GM21529 (cell line): Measurements from ENCODE around the gene BPI.
"Not testable (repeated sequence)": the region's sequence is repeated elsewhere in the genome, so short reads cannot be mapped to it uniquely, and the experiment has no call there.

Source experiments
- ATAC-seq: cut with Tn5 transposase; IDR thresholded peaks from one replicate; pipeline ENCODE4 v1.9.1; 2021; ENCODE audit not compliant: unreplicated experiment

BPI gene

DNA sequence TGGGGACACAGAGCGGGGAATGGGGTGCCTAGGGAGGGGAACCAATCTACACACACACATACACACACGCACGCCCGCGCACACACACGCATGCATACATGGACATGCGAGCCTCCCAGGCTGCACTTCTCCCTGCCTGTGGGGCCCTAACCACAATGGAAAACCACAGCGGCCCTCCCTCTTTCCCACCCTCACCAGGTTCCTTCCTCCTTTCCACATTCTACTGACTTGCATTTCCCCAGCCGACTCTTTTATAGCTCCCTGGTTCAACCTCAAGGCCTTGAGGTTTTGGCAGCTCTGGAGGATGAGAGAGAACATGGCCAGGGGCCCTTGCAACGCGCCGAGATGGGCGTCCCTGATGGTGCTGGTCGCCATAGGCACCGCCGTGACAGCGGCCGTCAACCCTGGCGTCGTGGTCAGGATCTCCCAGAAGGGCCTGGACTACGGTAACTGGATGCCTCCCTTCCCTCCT is at the start of gene BPI:
BPI (plus strand) TSS at position 249 of the 472 bp plus-strand sequence; CDS start at position 317, 68 bp downstream.
- ATAC-seq = no peak

DNA sequence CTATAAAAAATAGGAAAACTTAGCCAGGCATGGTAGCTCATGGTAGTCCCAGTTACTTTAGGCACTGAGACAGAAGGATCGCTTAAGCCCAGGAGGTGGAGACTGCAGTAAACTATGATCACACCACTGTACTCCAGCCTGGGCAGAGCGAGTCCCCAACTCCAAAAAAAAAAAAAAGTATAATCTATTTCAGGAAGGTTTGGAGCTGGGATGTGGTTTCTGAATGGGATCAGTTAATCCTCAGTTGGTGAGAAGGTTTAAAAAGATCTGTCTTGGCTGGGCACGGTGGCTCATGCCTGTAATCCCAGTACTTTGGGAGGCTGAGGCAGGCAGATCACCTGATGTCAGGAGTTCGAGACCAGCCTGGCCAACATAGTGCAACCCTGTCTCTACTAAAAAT is 49.3 kb upstream of the BPI start:
- ATAC-seq = not testable (repeated sequence)

DNA sequence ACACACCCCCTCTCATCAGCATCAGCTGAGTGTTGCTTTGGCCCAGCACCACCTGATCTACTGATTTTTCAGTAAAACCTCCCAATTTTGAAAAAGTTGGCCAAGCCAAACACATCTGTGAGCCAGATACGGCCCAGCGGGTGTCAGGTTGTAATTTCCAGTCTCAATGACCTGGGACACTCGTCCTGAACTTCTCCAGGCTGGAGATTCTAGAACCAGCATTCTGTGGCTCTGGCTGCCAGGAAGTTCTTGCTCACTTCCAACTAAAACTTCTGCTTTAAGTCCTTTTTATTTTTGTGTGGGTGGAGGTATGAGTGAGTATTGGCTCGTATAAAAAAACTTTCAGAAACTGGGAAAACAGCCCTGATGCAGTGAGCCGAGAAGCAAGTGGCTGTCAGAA is 48.6 kb upstream of the BPI start:
- no peak for ATAC-seq

DNA sequence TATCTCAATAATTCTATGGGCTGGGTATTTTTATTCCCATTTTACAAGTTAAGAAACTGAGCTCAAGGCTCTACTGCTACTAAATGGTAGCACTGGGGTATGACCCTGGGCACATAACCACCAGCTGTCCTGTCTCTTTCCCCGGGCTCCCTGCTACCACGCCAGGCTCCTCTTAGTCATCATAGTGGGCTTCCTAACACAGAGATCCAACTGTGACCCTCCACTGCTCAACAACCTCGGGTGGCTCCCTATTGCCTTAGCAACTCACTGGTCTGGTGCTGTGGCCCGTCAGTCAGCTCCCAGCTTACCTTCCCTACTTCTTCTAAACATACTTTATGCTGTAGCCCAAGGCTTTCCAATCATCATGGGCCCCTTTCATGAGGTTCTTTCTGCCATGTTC is 47.9 kb upstream of the BPI start:
- ATAC-seq = no peak

DNA sequence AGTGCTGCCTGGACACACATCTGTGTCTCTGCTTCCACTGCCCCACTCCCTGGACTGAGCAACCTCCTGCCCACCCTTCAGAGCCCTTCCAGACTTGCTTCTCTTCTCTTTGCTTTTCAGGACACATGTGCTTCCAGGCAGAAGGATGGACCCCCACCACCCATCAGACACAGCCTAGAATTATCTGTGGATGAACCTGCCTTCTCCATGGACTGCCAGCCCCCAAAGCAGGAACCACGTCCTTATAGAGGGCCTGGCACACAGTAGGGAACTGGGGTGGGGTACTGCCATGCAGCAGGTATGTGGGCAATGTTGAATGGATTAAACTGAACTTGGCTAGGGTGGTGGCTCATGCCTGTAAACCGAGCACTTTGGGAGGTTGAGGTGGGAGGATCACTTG is 47.0 kb upstream of the BPI start:
- ATAC-seq = no peak

DNA sequence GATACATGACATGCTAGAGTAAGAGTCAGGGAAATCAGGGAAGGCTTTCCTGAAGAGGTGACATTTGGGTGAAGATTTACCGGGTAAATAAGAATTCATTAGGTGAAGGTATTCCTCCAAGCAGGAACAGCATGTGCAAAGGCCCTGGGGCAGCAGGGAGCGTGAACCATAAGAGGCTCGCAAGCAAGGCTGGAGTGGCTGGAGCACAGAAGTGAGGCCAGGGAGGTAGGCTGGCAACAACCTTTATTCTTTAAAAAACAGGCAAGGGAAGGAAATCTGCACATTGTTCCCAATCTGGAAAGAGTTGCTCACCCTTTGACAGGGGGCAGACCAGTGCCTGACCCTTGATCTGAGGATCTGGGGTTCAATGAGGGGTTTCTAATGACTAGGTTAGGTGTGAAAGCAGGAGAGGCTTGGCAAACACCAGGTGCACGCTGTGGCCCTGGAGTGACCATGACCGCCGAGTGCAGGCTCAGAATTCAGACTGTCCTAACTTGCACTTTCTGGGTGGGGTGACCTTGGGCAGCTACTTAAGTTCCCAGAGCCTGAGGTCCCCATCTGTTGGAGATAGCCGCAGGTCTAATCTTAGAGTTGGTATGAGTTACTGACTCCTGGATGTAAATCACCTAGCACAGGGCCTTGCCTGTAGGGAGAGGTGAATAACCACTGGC is 45.3 kb upstream of the BPI start:
- no peak for ATAC-seq

DNA sequence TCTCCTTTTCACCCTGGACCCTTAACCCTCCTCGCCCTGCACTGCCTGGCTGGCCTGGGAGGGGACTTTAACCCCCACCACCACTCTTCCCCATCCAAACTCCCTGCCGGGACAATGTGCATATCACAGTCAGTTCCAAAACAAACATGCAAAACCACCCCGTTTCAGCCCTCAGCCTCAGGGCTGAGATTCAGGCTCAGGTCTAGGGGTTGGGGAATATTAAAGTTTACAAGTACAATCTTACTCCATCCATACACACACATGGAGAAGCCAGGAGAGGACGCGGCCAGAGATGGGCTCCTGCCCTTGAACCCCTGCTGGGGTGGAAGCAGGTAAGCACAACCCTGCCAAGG is 44.0 kb upstream of the BPI start:
- no peak for ATAC-seq

DNA sequence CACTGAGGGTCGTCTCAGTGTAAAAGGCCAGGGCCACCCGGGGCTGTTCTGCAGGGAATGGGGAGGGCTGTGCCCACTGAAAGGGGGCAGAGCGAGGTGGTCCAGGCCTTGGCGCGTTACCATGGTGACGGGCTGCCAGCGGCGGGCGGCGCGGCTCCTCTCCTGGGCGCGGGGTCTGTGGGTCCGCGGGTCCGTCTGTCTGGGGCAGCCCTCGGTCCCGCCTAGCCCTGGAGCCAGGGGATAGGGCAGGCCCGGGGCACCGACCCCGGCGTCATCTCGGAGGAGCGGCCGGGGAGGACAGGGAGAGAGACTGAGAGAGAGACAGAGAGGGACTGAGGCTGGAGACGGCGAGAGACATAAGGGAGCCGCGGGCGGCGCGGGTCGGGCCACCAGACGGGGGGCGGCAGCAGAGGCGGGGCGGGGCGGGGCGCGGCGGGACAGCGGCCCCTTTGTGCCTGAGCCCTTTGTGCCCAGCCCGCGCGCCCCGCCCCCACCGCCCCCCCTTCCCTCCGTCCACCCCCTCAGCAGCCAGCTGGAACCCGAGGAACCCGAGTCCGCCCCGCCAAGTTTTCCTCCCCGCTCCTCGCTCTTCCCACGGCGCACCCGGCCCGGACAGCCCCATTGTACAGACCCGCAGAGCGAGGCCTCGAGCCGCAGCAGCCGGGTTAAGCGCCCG is 43.4 kb upstream of the BPI start, which contains the start of gene KIAA1755:
KIAA1755 (minus strand) TSS at position 358 of the 676 bp plus-strand sequence; CDS start at position 123, 235 bp downstream.
- ATAC-seq = no peak

DNA sequence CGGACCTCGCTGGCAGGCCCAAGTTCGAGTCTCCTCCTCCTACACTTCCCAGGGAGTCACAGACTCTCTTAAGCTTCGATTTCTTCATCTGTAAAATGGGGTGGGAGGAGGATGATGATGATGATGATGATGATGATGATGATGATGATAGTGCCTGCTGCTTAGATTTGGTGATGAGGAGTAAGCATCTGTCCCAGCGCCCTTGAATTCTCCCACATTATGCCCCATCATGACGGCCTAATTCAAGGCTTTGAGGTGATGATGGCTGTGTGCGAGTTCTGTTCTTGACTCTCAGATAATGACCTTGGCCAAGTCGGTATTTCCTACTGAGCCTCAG is 42.9 kb upstream of the BPI start:
- ATAC-seq = no peak

DNA sequence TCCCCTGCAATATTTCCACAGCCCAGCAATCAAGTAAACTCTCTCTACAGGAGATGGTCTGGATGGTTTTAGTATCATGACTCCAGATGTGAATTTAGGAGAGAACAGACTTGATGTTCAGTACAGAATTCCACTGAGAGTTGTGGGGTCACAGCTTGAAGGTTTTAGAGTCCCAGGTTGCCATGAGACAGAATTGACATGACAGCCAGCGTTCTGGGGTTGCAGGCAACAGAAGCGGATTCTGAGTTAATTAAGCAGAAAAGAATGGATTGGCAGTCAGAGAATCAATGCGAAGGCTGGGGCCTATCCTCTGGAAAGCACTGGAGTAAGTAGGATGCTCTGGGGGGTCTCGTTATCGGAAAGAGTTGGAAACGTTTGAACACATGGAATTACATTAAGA is 41.0 kb upstream of the BPI start:
- no peak for ATAC-seq

DNA sequence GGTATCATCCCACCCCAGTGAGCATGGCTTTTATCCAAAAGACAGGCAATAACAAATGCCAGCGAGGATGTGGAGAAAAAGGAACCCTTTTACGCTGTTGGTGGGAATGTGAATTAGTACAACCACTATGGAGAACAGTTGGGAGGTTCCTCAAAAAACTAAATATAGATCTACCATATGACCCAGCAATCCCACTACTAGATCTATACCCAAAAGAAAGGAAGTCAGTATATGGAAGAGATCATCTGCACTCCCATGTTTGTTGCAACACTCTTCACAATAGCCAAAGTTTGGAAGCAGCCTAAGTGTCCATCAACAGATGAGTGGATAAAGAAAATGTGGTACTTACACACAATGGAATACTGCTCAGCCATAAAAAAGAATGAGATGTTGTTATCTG is 37.5 kb upstream of the BPI start:
- no peak for ATAC-seq

DNA sequence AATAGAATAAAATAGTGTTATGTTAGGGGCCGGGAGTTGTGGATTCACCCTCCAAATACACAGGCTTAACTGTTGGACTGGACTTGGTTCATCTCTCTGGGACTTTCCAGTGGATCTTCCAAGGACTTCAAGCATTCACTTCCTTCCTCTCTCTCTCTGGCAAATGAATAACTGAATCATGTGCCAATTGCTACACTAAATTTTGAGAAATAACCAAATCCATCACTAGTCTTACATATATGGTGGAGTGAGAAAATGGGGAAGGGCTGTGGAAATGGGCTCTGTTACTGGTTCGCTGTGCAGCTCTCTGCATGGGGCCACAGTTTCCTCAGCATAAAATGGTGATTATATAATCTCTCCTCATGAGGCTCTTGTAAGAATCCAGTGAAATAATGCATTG is 36.7 kb upstream of the BPI start:
- ATAC-seq = no peak

DNA sequence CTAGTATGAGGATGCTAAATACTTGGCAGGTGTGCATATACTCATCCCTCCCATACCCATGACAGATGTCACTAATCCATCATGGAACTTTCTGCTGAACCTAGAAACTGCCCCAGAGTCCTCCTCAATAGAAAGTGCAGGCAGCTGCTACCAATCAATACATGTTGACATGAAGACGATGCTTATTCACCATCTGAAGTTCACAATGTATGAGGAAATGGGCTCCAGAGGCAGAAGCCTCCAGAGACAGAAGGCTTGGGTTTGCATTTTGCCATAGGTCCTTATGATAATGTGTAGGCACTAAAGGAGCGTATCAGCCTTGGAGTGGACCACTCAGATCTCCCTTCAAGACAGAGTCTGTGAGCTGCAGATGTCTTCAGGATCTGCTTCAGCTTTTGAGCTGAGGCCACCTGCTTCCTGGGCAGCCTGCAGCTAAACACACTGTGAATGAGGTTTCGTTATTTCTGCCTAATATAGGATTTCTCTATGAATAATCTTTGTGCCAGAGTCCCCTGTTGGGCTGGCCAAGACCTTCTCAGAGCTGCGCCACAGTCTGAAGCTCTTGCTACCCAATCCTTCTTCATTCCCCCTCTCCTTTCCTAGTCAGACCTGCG is 35.9 kb upstream of the BPI start:
- no peak for ATAC-seq

DNA sequence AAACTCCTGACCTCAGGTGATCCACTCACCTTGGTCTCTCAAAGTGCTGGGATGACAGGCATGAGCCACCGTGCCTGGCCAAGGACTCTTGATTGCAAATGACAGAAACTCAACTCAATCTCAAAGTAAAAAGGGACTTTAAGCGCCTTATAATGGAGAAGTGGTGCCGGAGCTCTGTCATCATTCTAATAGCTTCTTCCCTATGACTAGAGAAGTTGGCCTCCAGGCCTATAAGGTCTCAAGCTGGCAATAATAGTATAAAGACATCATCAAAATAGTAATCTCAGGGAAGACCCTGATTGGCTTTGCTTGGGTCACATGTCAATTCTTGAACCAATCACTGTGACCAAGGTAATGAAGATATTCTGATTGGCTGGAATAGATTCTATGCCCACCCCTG is 34.9 kb upstream of the BPI start:
- ATAC-seq = no peak

DNA sequence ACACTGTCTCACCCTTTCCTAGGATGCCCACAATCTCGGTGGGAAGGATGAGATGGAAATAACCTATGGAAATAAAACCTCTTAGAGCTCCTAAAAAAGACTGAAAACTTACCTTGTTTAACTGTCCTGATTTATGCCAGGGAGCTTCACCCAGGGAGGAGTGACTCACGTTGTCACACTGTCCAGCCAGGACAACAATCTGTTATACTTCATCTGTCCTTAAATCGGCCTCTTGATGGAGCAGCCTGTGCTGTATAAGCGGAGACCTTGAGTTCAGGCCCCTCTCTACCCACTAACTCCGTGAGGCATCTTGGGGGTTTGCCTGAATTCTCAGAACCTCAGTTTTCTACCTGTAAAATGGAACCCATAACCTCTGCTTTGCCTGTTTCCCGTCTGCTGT is 34.2 kb upstream of the BPI start:
- ATAC-seq = no peak

DNA sequence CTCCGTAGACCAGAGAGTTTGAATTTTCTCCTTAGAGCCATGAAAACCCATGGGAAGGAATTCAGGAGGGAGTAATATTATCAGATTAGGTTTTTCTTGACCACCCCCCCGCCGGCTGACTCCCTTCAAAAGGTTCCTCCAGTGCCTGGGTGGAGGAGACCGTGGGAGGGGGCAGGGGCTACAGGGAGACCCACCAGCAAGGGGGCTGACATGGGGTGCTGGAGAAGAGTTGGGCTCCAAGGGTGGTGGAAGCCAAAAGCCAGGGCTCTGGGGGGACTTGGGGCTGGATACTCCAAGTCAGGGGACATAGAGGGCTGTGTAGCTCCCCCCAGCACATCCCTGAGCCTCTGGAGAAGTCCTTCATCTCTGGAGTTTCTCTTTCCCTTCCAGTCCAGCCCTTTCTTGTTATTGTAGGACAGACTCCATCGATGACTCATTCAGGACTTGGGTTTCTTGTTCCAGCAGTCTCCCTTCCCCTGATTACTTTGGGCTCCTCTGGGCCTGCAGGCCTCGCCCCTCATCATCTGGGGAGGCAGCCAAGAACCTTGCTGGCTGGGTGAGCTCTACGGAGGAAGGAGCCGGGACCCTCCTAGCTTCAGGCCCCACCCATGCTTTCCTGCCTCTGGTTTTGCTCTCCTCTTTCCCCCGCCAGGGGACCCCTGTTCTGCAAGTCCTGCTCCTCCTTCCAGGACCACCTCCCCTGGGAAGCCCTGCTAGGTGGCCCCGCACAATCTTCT is 32.9 kb upstream of the BPI start:
- no peak for ATAC-seq

DNA sequence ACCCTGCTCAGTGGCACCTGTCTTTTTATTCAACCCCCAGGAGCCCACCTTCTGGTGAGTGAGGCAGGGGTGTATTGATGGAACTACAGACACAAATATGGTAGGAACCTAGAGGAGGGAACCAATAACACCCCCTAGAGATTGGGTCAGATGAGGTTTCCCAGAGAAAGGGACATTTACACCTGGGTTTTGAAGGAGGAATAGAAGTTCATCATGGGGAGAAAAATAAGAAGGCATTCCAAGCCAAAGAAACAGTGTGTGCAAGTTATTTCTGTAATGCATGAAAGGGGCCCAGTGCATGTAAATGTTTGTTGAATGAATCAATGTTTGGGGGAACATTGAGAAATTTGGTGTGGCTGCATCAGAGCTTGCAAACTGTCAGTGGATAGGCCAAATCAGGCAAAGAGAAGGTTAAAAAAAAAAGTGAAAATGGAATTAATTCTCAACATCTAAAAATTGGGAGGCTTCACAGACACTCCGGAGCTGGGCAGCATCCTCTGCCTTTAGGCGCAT is 32.3 kb upstream of the BPI start:
- ATAC-seq = no peak

DNA sequence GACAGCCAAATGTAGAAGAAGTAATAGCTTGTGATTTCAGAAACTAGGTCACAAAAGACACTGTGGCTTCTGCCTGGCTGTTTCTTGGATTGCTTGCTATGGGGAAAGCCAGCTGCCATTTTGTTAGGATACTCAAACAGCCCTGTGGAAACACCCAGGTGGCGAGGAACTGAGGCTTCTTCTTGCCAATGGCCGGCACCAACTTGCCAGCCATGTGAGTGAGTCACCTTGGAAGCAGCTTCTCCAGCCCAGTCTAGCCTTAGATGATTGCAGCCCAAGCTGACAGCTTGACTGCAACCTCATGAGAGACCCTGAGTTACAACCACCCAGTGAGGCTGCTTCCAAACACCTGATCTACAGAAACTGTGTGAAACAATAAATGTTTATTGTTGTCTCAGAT is 31.6 kb upstream of the BPI start:
- no peak for ATAC-seq

DNA sequence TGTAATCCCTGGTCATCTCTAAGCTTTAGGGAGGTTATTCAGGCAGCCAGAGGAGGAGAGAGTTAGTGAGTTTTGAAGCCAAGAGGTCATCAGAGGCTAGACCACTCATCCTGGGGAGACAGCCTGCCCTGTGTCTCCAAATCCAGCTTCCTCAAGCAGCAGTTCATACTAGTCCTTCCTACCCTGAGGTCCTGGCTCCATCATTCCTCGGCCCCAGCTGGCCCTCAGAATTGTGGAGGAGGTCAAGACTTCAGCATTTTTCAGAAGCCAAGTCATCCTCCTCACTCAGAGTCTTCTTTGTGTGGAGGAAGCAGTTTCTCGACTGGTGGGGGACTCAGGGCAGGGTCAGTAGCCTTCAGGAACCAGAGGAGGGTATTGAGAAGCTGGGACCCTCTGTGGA is 31.0 kb upstream of the BPI start:
- no peak for ATAC-seq

DNA sequence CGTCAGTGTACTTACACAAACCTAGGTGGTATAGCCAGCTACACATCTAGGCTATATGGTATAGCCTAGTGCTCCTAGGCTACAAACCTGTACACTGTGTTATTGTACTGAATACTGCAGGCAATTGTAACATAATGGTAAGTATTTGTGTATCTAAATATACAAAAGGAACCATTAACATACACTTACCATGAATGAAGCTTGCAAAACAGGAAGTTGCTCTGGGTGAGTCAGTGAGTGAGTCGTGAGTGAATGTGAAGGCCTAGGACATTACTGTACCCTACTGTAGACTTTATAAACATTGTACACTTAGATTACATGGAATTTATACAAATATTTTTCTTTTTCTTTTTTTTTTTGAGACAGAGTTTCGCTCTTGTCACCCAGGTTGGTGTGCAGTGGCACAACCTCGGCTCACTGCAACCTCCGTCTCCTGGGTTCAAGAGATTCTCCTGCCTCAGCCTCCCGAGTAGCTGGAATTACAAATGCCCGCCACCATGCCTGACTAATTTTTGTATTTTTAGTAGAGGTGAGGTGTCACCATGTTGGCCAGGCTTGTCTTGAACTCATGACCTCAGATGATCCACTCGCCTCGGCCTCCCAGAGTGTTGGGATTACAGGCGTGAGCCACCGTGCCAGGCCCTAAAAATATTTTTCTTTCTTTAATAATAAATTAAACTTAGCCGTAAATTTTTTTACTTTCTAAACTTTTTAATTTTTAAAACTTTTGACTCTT is 28.0 kb upstream of the BPI start:
- ATAC-seq = no peak

DNA sequence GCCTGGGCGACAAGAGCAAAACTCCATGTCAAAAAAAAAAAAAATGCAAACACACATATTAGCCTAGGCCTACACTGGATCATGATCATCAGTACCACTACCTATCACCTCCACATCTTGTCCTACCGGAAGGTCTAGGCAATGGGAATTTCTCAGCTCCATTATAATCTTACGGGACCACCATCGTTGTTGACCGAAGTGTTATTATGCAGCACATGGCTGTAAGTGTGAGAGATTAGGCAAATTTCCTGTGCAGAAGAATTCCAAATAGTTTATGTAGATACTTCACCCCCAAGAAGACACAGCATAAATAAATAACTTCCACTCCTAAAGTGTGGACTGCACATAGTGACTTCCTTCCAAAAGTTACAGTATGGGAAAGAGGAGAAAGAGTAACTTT is 26.7 kb upstream of the BPI start:
- no peak for ATAC-seq
